Esophagus muscularis mucosa (tissue), 4 donors: ENCODE measurements around the gene DCC.

Experiments
- CTCF ChIP-seq, 3 experiments: fragments of 200-600 bp in 2 of 3; fragments of 450-650 bp in 1 of 3; sonication (generic) in 2 of 3; IDR thresholded peaks; one replicate each; pipeline ENCODE4 v1.5.1; 2017 to 2019; ENCODE audit warnings: antibody characterized with exemption in 3 of 3, mild to moderate bottlenecking in 2 of 3, moderate library complexity in 1 of 3
- EP300 ChIP-seq: sonication (generic); formaldehyde crosslinking; IDR thresholded peaks from one replicate; pipeline ENCODE4 v1.6.1; 2017; ENCODE audit warnings: antibody characterized with exemption
- POLR2A ChIP-seq: fragments of 450-650 bp; IDR thresholded peaks from one replicate; pipeline ENCODE4 v1.6.1; 2017; ENCODE audit warnings: antibody characterized with exemption, moderate library complexity, mild to moderate bottlenecking, low read depth
- POLR2AphosphoS5 ChIP-seq, 2 donors: sonication (generic); formaldehyde crosslinking; IDR thresholded peaks; one replicate each; pipeline ENCODE4 v1.6.1; 2017; ENCODE audit warnings: antibody characterized with exemption in 2 of 2

- no peak for TF ChIP-seq CTCF (IDR thresholded peaks at IDR 0.05)
- no peak for TF ChIP-seq POLR2A
- no peak for TF ChIP-seq POLR2AphosphoS5 (IDR thresholded peaks at IDR 0.05)
- no peak for TF ChIP-seq EP300
These were observed 275.9 kb downstream of the DCC start for GRCh38 chr18:52615943-52616342.
